HG03457 (cell line): ENCODE data around the gene STH.
"Not testable (repeated sequence)": the region's sequence is repeated elsewhere in the genome, so short reads cannot be mapped to it uniquely, and the experiment has no call there.

Experiments
- ATAC-seq: cut with Tn5 transposase; IDR thresholded peaks from one replicate; pipeline ENCODE4 v1.9.1; 2021; ENCODE audit warnings: moderate number of reproducible peaks; ENCODE audit not compliant: unreplicated experiment

Gene STH

GRCh38 chr17:46002311-46002972 lies 3.4 kb downstream of the STH start:
- no peak for ATAC-seq

GRCh38 chr17:46002973-46003316 lies 3.9 kb downstream of the STH start:
- ATAC-seq: no peak

- no peak for ATAC-seq
Observed at GRCh38 chr17:46003907-46004748, 5.1 kb downstream of the STH start.

- not testable (repeated sequence) for ATAC-seq
Observed at GRCh38 chr17:46006082-46006481, 7.0 kb downstream of the STH start.

DNA sequence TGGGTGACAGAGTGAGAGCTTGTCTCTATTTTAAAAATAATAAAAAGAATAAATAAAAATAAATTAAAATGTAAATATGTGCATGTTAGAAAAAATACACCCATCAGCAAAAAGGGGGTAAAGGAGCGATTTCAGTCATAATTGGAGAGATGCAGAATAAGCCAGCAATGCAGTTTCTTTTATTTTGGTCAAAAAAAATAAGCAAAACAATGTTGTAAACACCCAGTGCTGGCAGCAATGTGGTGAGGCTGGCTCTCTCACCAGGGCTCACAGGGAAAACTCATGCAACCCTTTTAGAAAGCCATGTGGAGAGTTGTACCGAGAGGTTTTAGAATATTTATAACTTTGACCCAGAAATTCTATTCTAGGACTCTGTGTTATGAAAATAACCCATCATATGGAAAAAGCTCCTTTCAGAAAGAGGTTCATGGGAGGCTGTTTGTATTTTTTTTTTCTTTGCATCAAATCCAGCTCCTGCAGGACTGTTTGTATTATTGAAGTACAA lies 8.5 kb downstream of the STH start:
- no peak for ATAC-seq

- no peak for ATAC-seq
Observed at GRCh38 chr17:46008591-46008990, 9.5 kb downstream of the STH start.

DNA sequence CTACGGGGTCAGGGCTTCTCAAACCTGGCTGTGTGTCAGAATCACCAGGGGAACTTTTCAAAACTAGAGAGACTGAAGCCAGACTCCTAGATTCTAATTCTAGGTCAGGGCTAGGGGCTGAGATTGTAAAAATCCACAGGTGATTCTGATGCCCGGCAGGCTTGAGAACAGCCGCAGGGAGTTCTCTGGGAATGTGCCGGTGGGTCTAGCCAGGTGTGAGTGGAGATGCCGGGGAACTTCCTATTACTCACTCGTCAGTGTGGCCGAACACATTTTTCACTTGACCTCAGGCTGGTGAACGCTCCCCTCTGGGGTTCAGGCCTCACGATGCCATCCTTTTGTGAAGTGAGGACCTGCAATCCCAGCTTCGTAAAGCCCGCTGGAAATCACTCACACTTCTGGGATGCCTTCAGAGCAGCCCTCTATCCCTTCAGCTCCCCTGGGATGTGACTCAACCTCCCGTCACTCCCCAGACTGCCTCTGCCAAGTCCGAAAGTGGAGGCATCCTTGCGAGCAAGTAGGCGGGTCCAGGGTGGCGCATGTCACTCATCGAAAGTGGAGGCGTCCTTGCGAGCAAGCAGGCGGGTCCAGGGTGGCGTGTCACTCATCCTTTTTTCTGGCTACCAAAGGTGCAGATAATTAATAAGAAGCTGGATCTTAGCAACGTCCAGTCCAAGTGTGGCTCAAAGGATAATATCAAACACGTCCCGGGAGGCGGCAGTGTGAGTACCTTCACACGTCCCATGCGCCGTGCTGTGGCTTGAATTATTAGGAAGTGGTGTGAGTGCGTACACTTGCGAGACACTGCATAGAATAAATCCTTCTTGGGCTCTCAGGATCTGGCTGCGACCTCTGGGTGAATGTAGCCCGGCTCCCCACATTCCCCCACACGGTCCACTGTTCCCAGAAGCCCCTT lies 10.9 kb downstream of the STH start:
- no peak for ATAC-seq

DNA sequence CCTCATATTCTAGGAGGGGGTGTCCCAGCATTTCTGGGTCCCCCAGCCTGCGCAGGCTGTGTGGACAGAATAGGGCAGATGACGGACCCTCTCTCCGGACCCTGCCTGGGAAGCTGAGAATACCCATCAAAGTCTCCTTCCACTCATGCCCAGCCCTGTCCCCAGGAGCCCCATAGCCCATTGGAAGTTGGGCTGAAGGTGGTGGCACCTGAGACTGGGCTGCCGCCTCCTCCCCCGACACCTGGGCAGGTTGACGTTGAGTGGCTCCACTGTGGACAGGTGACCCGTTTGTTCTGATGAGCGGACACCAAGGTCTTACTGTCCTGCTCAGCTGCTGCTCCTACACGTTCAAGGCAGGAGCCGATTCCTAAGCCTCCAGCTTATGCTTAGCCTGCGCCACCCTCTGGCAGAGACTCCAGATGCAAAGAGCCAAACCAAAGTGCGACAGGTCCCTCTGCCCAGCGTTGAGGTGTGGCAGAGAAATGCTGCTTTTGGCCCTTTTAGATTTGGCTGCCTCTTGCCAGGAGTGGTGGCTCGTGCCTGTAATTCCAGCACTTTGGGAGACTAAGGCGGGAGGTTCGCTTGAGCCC lies 11.6 kb downstream of the STH start:
- ATAC-seq: no peak

DNA sequence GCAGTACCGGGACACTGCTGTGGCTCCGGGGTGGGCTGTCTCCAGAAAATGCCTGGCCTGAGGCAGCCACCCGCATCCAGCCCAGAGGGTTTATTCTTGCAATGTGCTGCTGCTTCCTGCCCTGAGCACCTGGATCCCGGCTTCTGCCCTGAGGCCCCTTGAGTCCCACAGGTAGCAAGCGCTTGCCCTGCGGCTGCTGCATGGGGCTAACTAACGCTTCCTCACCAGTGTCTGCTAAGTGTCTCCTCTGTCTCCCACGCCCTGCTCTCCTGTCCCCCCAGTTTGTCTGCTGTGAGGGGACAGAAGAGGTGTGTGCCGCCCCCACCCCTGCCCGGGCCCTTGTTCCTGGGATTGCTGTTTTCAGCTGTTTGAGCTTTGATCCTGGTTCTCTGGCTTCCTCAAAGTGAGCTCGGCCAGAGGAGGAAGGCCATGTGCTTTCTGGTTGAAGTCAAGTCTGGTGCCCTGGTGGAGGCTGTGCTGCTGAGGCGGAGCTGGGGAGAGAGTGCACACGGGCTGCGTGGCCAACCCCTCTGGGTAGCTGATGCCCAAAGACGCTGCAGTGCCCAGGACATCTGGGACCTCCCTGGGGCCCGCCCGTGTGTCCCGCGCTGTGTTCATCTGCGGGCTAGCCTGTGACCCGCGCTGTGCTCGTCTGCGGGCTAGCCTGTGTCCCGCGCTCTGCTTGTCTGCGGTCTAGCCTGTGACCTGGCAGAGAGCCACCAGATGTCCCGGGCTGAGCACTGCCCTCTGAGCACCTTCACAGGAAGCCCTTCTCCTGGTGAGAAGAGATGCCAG lies 12.9 kb downstream of the STH start:
- ATAC-seq: no peak

DNA sequence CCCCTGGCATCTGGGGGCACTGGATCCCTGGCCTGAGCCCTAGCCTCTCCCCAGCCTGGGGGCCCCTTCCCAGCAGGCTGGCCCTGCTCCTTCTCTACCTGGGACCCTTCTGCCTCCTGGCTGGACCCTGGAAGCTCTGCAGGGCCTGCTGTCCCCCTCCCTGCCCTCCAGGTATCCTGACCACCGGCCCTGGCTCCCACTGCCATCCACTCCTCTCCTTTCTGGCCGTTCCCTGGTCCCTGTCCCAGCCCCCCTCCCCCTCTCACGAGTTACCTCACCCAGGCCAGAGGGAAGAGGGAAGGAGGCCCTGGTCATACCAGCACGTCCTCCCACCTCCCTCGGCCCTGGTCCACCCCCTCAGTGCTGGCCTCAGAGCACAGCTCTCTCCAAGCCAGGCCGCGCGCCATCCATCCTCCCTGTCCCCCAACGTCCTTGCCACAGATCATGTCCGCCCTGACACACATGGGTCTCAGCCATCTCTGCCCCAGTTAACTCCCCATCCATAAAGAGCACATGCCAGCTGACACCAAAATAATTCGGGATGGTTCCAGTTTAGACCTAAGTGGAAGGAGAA lies 13.5 kb downstream of the STH start:
- no peak for ATAC-seq

DNA sequence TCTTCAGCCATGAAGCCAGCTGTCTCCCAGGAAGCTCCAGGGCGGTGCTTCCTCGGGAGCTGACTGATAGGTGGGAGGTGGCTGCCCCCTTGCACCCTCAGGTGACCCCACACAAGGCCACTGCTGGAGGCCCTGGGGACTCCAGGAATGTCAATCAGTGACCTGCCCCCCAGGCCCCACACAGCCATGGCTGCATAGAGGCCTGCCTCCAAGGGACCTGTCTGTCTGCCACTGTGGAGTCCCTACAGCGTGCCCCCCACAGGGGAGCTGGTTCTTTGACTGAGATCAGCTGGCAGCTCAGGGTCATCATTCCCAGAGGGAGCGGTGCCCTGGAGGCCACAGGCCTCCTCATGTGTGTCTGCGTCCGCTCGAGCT lies 14.1 kb downstream of the STH start:
- no peak for ATAC-seq

- ATAC-seq: no peak
Observed at GRCh38 chr17:46013502-46014165, 14.6 kb downstream of the STH start.

GRCh38 chr17:46019408-46019925 lies 20.4 kb downstream of the STH start:
- not testable (repeated sequence) for ATAC-seq

GRCh38 chr17:46020023-46020761 lies 21.1 kb downstream of the STH start:
- no peak for ATAC-seq

- ATAC-seq: no peak
Observed at GRCh38 chr17:46020998-46021397, 21.9 kb downstream of the STH start.

DNA sequence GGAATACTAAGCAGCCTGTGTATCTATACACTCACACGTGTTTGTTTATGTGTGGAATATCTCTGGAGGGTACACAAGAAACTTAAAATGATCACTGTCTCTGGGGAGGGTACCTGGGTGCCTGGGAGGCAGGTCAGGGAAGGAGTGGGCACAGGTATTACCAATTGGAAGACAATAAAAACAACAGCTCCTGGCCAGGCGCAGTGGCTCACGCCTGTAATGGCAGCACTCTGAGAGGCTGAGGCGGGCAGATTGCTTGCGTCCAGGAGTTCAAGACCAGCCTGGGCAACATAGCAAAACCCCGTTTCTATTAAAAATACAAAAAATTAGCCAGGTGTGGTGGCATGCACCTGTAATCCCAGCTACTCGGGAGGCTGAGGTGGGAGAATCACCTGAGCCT lies 24.3 kb downstream of the STH start:
- not testable (repeated sequence) for ATAC-seq

DNA sequence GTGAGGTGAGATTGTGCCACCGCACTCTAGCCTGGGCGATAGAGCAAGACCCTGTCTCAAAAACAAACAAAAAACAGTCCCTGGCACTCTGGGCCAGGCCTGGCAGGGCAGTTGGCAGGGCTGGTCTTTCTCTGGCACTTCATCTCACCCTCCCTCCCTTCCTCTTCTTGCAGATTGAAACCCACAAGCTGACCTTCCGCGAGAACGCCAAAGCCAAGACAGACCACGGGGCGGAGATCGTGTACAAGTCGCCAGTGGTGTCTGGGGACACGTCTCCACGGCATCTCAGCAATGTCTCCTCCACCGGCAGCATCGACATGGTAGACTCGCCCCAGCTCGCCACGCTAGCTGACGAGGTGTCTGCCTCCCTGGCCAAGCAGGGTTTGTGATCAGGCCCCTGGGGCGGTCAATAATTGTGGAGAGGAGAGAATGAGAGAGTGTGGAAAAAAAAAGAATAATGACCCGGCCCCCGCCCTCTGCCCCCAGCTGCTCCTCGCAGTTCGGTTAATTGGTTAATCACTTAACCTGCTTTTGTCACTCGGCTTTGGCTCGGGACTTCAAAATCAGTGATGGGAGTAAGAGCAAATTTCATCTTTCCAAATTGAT lies 24.8 kb downstream of the STH start:
- ATAC-seq: no peak

GRCh38 chr17:46024590-46024989 lies 25.5 kb downstream of the STH start:
- no peak for ATAC-seq
